ENCODE data around the gene TMEM145.
"Not testable (repeated sequence)": the region's sequence is repeated elsewhere in the genome, so short reads cannot be mapped to it uniquely, and the experiment has no call there.

TMEM145 gene

GRCh38 chr19:42335374-42335936 lies 22.3 kb downstream of the TMEM145 start:
- DNase-seq (ENCODE audit: low read depth) = no peak

GRCh38 chr19:42335971-42336370 lies 22.9 kb downstream of the TMEM145 start:
- DNase-seq (ENCODE audit: low read depth) = no peak

- DNase-seq (ENCODE audit: low read depth) = not testable (repeated sequence)
Measured at GRCh38 chr19:42339126-42339860, 26.2 kb downstream of the TMEM145 start.

GRCh38 chr19:42339922-42340321 lies 26.8 kb downstream of the TMEM145 start:
- DNase-seq (ENCODE audit: low read depth) = not testable (repeated sequence)

- no peak for DNase-seq (ENCODE audit: low read depth)
Measured at GRCh38 chr19:42343344-42344110, 30.4 kb downstream of the TMEM145 start.

- no peak for DNase-seq (ENCODE audit: low read depth)
Measured at GRCh38 chr19:42344336-42344893, 31.3 kb downstream of the TMEM145 start.

- DNase-seq (ENCODE audit: low read depth) = no peak
Measured at GRCh38 chr19:42345191-42345812, 32.2 kb downstream of the TMEM145 start.

- no peak for DNase-seq (ENCODE audit: low read depth)
Measured at GRCh38 chr19:42348211-42348610, 35.1 kb downstream of the TMEM145 start.

- no peak for DNase-seq (ENCODE audit: low read depth)
Measured at GRCh38 chr19:42349378-42350107, 36.4 kb downstream of the TMEM145 start.

- no peak for DNase-seq (ENCODE audit: low read depth)
Measured at GRCh38 chr19:42350417-42350816, 37.3 kb downstream of the TMEM145 start.

- no peak for DNase-seq (ENCODE audit: low read depth)
Measured at GRCh38 chr19:42351079-42351735, 38.1 kb downstream of the TMEM145 start.

- DNase-seq (ENCODE audit: low read depth) = no peak
Measured at GRCh38 chr19:42352301-42353259, 39.5 kb downstream of the TMEM145 start.

GRCh38 chr19:42353341-42354015 lies 40.4 kb downstream of the TMEM145 start:
- no peak for DNase-seq (ENCODE audit: low read depth)

GRCh38 chr19:42355896-42356295 lies 42.8 kb downstream of the TMEM145 start:
- no peak for DNase-seq (ENCODE audit: low read depth)

- DNase-seq (ENCODE audit: low read depth) = no peak
Measured at GRCh38 chr19:42356686-42357085, 43.6 kb downstream of the TMEM145 start.

- no peak for DNase-seq (ENCODE audit: low read depth)
Measured at GRCh38 chr19:42357290-42357689, 44.2 kb downstream of the TMEM145 start.

GRCh38 chr19:42360787-42361544 lies 47.9 kb downstream of the TMEM145 start:
- no peak for DNase-seq (ENCODE audit: low read depth)

GRCh38 chr19:42361545-42361910 lies 48.4 kb downstream of the TMEM145 start:
- DNase-seq (ENCODE audit: low read depth) = no peak

- no peak for DNase-seq (ENCODE audit: low read depth)
Measured at GRCh38 chr19:42362342-42362741, 49.2 kb downstream of the TMEM145 start.

All from activated T-cell treated with anti-CD3 and anti-CD28 coated beads for 24 hours (primary cell).